Activated CD4-positive, alpha-beta T cell treated with anti-CD3 and anti-CD28 coated beads, Interleukin-2, amount 50 U/mL, for 4 hours (primary cell): ENCODE measurements around the gene PRSS36.

Experiments
- DNase-seq, 2 experiments: peaks; one replicate each; pipeline ENCODE4 v3.0.0-alpha.2; 2020

The PRSS36 gene

GRCh38 chr16:31094424-31095120, 55.3 kb downstream of the PRSS36 start, which contains the start of gene VKORC1:
VKORC1 (minus strand) TSS chr16:31094797; CDS start chr16:31094729, 68 bp downstream.
- peak; percentile 80 for DNase-seq

GRCh38 chr16:31094088-31094423, 55.8 kb downstream of the PRSS36 start:
- DNase-seq, result no peak

GRCh38 chr16:31093132-31093703, 56.6 kb downstream of the PRSS36 start:
- DNase-seq, result no peak

GRCh38 chr16:31092330-31092729, 57.5 kb downstream of the PRSS36 start:
- DNase-seq, result no peak

GRCh38 chr16:31090540-31090939, 59.3 kb downstream of the PRSS36 start:
- no peak for DNase-seq

GRCh38 chr16:31089199-31089598, 60.7 kb downstream of the PRSS36 start:
- no peak for DNase-seq
